Prostate gland (tissue), 2 donors: ENCODE measurements around the gene ST6GALNAC3. TPM values are rescaled to one million over a fixed set of nuclear protein-coding genes. Genes with fewer than 3 reads are reported as not detected.

Experiments used
- DNase-seq: peaks from one replicate; pipeline ENCODE4 v3.0.0-alpha.2; 2019; ENCODE audit warnings: low spot score
- H3K27ac ChIP-seq, 2 donors: fragments of 200-600 bp; sonication (generic); 2 replicates each; pipeline ENCODE4 v1.5.1; 2017 to 2019
- H3K27me3 ChIP-seq: fragments of 200-600 bp; sonication (generic); replicated peaks from 2 replicates; pipeline ENCODE4 v1.5.1; 2019; ENCODE audit not compliant: insufficient read depth
- H3K36me3 ChIP-seq, 2 donors: fragments of 200-600 bp; sonication (generic); 1 replicate in 1 of 2; 2 replicates in 1 of 2; pipeline versions ENCODE4 v1.5.1 to v1.8.1; 2017 to 2019
- H3K4me1 ChIP-seq: fragments of 200-600 bp; sonication (generic); replicated peaks from 2 replicates; pipeline ENCODE4 v1.5.1; 2019
- H3K4me3 ChIP-seq, 2 donors: fragments of 200-600 bp; sonication (generic); 2 replicates each; pipeline ENCODE4 v1.5.1; 2017 to 2019
- H3K9me3 ChIP-seq: fragments of 200-600 bp; sonication (generic); 2 replicates; pipeline ENCODE4 v1.5.1; 2017
- POLR2A ChIP-seq: fragments of 450-650 bp; IDR thresholded peaks from one replicate; pipeline ENCODE4 v1.6.1; 2016; ENCODE audit warnings: antibody characterized with exemption, mild to moderate bottlenecking
- POLR2AphosphoS5 ChIP-seq: sonication (generic); formaldehyde crosslinking; IDR thresholded peaks from one replicate; pipeline ENCODE4 v1.6.1; 2017; ENCODE audit warnings: antibody characterized with exemption
- WGBS: methylation state at CpG from one replicate; pipeline ENCODE4 v1.1.5; 2018; 5-methylcytosine and 5-hydroxymethylcytosine counted together
- intact Hi-C: fragments of 100-400 bp; cut with DNase I; formaldehyde crosslinking; loops from one replicate; pipeline ENCODE4 v1.14.2; 2022
- total RNA-seq, 2 donors: library from RNA; depleted of rRNA; stranded (reverse); fragments of >200 nt; gene quantifications; one replicate each; pipeline ENCODE4 v1.1.0, GENCODE V29; 2016
- TF ChIP-seq, protein P1 (sequence below), 4 experiments: fragments of 200-600 bp in 2 of 4; fragments of 450-650 bp in 2 of 4; sonication (generic) in 2 of 4; IDR thresholded peaks; 1 replicate in 3 of 4; 2 replicates in 1 of 4; pipeline ENCODE4 v1.5.1; 2016 to 2019; ENCODE audit warnings: antibody characterized with exemption in 4 of 4, mild to moderate bottlenecking in 2 of 4, moderate library complexity in 2 of 4

Gene ST6GALNAC3
- total RNA-seq, 2 donors from 2014 or later = 0.41 to 0.80 TPM

DNA sequence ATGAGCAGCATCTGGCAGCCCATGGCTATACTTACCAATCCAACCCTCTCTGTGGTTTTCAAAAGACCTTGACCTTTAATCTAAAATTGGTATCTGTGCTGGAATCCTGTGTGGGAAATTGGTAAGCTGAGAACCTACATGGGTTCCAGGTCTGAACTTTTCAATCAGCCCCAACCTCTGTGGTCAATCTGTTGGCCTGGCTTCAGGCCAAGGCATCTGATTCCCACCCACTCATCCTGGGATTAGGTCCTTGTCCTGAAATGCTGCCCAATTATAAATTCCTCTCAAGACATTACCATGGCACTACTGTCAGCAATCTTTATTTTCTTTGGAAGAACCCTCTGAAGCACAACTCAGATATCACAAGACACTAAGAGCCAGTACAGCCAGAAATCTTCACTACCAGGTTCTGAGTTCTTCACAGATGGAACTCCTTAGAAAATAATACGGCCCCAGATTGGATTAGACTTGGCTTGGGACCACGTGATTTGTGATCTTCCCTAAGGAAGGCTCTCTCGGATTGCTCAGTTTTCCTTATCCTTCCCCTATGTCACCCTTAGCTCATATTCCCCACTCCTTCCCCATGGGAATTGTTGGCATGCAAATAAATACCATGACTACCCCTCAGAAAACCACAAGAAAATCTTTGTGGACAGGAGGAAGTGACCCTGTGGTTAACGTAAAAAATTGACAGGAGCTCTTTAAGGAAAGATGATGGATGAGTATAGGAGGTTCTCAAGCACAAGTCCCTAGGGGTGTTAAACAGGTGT, 584.8 kb downstream of the ST6GALNAC3 start:
- H3K9me3 ChIP-seq = no peaks in the 10 kb centered on the region
- DNase-seq = no peak
- H3K27ac ChIP-seq = no peak overlapping the region
- intact Hi-C loops = no loop called here
- no peaks in the 10 kb centered on the region for H3K4me1 ChIP-seq
- TF ChIP-seq, protein P1, sequence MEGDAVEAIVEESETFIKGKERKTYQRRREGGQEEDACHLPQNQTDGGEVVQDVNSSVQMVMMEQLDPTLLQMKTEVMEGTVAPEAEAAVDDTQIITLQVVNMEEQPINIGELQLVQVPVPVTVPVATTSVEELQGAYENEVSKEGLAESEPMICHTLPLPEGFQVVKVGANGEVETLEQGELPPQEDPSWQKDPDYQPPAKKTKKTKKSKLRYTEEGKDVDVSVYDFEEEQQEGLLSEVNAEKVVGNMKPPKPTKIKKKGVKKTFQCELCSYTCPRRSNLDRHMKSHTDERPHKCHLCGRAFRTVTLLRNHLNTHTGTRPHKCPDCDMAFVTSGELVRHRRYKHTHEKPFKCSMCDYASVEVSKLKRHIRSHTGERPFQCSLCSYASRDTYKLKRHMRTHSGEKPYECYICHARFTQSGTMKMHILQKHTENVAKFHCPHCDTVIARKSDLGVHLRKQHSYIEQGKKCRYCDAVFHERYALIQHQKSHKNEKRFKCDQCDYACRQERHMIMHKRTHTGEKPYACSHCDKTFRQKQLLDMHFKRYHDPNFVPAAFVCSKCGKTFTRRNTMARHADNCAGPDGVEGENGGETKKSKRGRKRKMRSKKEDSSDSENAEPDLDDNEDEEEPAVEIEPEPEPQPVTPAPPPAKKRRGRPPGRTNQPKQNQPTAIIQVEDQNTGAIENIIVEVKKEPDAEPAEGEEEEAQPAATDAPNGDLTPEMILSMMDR (IDR thresholded peaks at IDR 0.05) = no peak
- TF ChIP-seq POLR2AphosphoS5 (no peak), POLR2A (no peak)
- no peaks in the 10 kb centered on the region for H3K36me3 ChIP-seq
- H3K27me3 ChIP-seq = no peaks in the 10 kb centered on the region
- 65% methylated on average over 4 of the region's 4 CpGs for WGBS
- no peak overlapping the region for H3K4me3 ChIP-seq

DNA sequence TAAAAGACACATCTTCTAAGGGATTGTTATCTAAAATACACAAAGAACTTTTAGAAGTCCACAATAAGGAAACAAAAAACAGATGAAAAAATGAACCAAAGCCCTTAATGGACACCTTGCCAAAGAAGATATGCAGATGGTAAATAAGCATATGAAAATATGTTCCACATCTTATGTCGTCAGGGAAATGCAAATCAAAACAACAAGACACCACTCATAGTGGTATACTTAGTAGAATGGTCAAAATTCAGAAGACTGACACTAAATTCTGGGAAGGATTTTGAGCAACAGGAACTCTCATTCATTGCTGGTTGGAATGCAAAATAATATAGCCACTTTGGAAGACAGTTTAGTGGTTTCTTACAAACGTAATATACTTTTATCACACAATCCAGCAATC, 587.0 kb downstream of the ST6GALNAC3 start:
- Histone ChIP-seq H3K4me1 (no peaks in the 10 kb centered on the region), H3K36me3 (no peaks in the 10 kb centered on the region), H3K27ac (no peak overlapping the region), H3K4me3 (no peak overlapping the region), H3K27me3 (no peaks in the 10 kb centered on the region), H3K9me3 (no peaks in the 10 kb centered on the region)
- 45% methylated on average over 2 of the region's 2 CpGs for WGBS
- intact Hi-C loops = no loop called here
- DNase-seq = no peak
- TF ChIP-seq, protein P1 (IDR thresholded peaks at IDR 0.05) = no peak
- TF ChIP-seq POLR2AphosphoS5 (no peak), POLR2A (no peak)

- H3K36me3 ChIP-seq = no peaks in the 10 kb centered on the region
- DNase-seq = no peak
- WGBS = 60% methylated on average over 2 of the region's 2 CpGs
- no peak overlapping the region for H3K4me3 ChIP-seq
- no peaks in the 10 kb centered on the region for H3K27me3 ChIP-seq
- no peak overlapping the region for H3K27ac ChIP-seq
- TF ChIP-seq POLR2AphosphoS5 (no peak), POLR2A (no peak)
- TF ChIP-seq, protein P1 (IDR thresholded peaks at IDR 0.05) = no peak
- intact Hi-C loops = no loop called here
- H3K4me1 ChIP-seq = no peaks in the 10 kb centered on the region
- H3K9me3 ChIP-seq = no peaks in the 10 kb centered on the region
Observed at GRCh38 chr1:76666499-76666898, 592.0 kb downstream of the ST6GALNAC3 start.

- Histone ChIP-seq H3K4me3 (no peak overlapping the region), H3K4me1 (no peaks in the 10 kb centered on the region), H3K36me3 (no peaks in the 10 kb centered on the region), H3K27me3 (no peaks in the 10 kb centered on the region), H3K9me3 (no peaks in the 10 kb centered on the region), H3K27ac (no peak overlapping the region)
- no peak for DNase-seq
- 18% methylated on average over 5 of the region's 5 CpGs for WGBS
- intact Hi-C loops = no loop called here
- no peak for TF ChIP-seq POLR2AphosphoS5
- TF ChIP-seq, protein P1 (IDR thresholded peaks at IDR 0.05) = no peak
- TF ChIP-seq POLR2A = no peak
Observed at GRCh38 chr1:76668046-76668445, 593.5 kb downstream of the ST6GALNAC3 start.

DNA sequence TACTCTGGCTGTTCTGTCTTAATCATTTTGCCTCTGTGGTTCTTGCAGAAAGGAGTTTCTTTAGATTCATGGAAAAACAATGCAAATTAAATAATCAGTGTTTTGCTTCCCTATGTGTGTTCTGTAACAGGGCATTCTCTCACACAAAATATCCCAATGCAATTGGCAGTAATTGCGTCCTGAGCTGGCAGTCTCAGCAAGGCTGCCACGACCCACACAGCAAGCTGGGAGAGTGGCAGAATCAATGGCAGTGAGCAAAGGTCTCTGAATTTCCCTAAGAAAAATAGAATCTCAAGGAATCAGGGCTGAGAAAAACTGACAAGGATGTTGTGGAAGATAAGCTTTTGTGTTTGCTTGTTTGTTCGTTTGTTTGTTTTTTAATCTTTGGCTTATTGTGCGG, 594.6 kb downstream of the ST6GALNAC3 start:
- H3K4me3 ChIP-seq = no peak overlapping the region
- WGBS = 87% methylated on average over 4 of the region's 4 CpGs
- intact Hi-C loops = no loop called here
- TF ChIP-seq POLR2A (no peak), POLR2AphosphoS5 (no peak)
- TF ChIP-seq, protein P1 (IDR thresholded peaks at IDR 0.05) = no peak
- H3K36me3 ChIP-seq = no peaks in the 10 kb centered on the region
- no peaks in the 10 kb centered on the region for H3K4me1 ChIP-seq
- no peak for DNase-seq
- H3K27ac ChIP-seq = no peak overlapping the region
- H3K27me3 ChIP-seq = no peaks in the 10 kb centered on the region
- no peaks in the 10 kb centered on the region for H3K9me3 ChIP-seq
